ENCODE measurements around the gene ARL3. TPM values are rescaled to one million over a fixed set of nuclear protein-coding genes. Genes with fewer than 3 reads are reported as not detected.
A peak's percentile ranks its signal among the peaks of the same experiment; 100 is the strongest.

ARL3 gene
- total RNA-seq, 1 experiment from 2014 or later = 13.3 TPM

DNA sequence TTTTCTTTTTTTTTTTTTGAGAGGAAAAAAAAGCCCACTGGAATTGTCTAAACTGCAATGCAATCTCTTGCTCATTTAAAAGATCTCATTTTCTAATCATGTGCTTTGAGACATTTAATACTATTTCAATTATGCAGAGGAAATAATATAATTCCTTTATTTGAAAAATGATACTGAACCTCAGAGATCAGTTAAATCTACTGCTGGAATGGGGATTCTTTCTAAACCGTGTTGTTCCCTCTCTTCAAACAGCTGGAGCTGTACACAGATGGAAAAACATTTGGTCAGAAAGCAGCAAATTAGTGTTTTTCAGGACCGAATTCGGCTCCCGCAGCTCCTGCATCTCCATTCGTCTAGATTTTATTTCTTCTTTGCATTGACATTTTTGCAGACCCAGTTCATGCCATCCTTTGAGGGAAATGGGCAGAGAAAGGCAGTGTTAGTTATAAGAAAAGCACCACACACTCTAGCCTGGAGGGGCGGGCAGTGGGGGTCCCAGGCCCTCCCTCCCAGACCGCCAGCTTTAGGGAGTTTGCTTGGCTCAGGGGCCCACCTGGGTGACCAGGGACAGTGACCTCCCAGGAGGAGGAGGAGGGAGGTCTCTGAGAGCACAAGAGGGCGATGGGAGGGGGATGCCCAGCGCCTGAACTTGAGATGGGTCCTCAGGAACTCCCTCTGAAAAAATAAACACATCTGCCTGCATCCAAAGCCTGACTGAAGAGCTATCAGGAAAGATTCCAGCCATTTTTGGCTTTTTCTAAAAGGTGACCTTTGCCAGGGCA is 37.5 kb downstream of the ARL3 start:
- peaks cover 7% of the 10 kb centered on the region; the same call in 1 of the 2 replicates for H3K36me3 Mint-ChIP-seq

DNA sequence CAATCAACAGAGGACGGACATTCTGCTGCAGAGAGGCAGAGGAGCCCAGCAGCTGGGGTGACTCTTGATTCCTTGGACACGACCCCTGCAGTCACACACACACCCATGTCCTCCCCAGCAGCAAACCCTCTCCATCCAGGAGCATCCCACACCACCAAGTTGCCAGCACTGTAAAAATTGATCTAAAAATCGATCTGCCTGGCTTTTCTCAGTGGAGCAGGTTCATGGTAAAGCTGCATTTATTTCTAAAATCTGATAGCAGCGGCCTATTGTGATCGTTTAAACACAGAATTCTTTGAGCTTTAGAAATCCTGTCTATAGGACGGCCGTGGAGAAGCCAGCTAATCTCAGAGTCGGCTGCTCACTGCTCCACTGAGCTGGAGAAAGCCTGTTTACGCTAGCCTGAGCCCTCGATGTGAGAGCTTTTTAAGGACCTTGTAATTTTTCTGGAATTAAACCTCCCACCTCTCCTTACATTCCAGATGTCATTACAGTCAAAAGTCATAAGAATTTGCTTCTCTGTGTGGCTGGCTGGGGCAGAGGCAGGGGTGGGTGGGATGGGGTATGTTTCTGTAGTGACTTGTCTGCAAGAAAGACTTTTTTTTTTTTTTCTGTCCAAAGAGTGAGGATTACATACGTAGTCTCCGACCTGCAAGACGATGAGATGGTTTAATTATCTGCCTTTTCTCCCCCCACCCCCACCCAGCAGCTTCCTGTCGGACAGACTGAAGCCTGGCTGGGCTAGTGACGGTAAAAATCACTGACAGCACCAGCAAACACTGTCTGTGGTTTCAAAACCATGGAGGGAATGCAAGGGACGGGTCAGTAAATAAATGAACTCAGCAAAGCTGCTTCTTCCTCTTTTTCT is 38.3 kb downstream of the ARL3 start:
- Mint-ChIP-seq H3K36me3 (peaks cover 3% of the 10 kb centered on the region; the same call in 1 of the 2 replicates), H3K4me1 (peaks cover 80% of the 10 kb centered on the region), H3K9me3 (no peaks in the 10 kb centered on the region), H3K4me3 (no peak overlapping the region), H3K27ac (peak overlapping the region; percentile 73), H3K27me3 (ENCODE audit: low read depth) (no peaks in the 10 kb centered on the region)
- CTCF ChIA-PET = interaction anchor here (0.5 to 7.2 kb wide), 26 partner anchors 9 to 810 kb away, joined by 3 to 101 read pairs (median 4); partner anchors contain the start of genes ACTR1A, ARL3, SFXN2 and SUFU
- POLR2A ChIA-PET = interaction anchor here (0.6 to 1.1 kb wide), 2 partner anchors 18 to 99 kb away, joined by 3 to 4 read pairs; no protein-coding TSS in a partner anchor
- DNase-seq (ENCODE audit: low spot score) (no peak), ATAC-seq (no peak)
- TF ChIP-seq, protein P1, sequence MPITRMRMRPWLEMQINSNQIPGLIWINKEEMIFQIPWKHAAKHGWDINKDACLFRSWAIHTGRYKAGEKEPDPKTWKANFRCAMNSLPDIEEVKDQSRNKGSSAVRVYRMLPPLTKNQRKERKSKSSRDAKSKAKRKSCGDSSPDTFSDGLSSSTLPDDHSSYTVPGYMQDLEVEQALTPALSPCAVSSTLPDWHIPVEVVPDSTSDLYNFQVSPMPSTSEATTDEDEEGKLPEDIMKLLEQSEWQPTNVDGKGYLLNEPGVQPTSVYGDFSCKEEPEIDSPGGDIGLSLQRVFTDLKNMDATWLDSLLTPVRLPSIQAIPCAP (CRISPR knock-in tag; IDR thresholded peaks at IDR 0.05) = no peak
- TF ChIP-seq HMGXB4 (CRISPR knock-in tag; IDR thresholded peaks at IDR 0.05) (no peak), ELF4 (CRISPR knock-in tag; IDR thresholded peaks at IDR 0.05; ENCODE audit: low read depth) (no peak)
- TF ChIP-seq, protein P2, sequence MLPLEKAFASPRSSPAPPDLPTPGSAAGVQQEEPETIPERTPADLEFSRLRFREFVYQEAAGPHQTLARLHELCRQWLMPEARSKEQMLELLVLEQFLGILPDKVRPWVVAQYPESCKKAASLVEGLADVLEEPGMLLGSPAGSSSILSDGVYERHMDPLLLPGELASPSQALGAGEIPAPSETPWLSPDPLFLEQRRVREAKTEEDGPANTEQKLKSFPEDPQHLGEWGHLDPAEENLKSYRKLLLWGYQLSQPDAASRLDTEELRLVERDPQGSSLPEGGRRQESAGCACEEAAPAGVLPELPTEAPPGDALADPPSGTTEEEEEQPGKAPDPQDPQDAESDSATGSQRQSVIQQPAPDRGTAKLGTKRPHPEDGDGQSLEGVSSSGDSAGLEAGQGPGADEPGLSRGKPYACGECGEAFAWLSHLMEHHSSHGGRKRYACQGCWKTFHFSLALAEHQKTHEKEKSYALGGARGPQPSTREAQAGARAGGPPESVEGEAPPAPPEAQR (CRISPR knock-in tag; IDR thresholded peaks at IDR 0.05) = no peak

More for the DNA sequence above, 37.5 kb downstream of the ARL3 start:
- Mint-ChIP-seq H3K27ac (no peak overlapping the region; the same call in 1 of the 2 replicates), H3K27me3 (ENCODE audit: low read depth) (no peaks in the 10 kb centered on the region), H3K4me1 (peaks cover 72% of the 10 kb centered on the region), H3K4me3 (no peak overlapping the region), H3K9me3 (no peaks in the 10 kb centered on the region)
- no peak for ATAC-seq
- TF ChIP-seq ZNF396 (CRISPR knock-in tag; IDR thresholded peaks at IDR 0.05; ENCODE audit: borderline replicate concordance) (no peak), PRRX2 (CRISPR knock-in tag; IDR thresholded peaks at IDR 0.05) (no peak), ZBTB21 (CRISPR knock-in tag; IDR thresholded peaks at IDR 0.05; ENCODE audit: borderline replicate concordance) (no peak), SOX15 (CRISPR knock-in tag; IDR thresholded peaks at IDR 0.05) (no peak), EMX1 (CRISPR knock-in tag; IDR thresholded peaks at IDR 0.05) (no peak), JAZF1 (CRISPR knock-in tag; IDR thresholded peaks at IDR 0.05) (no peak), GTF2I (CRISPR knock-in tag; conservative IDR thresholded peaks at IDR 0.05) (no peak), ZNF138 (CRISPR knock-in tag; conservative IDR thresholded peaks at IDR 0.05) (no peak), PREB (CRISPR knock-in tag; IDR thresholded peaks at IDR 0.05; ENCODE audit: borderline replicate concordance) (no peak), AFF4 (CRISPR knock-in tag; IDR thresholded peaks at IDR 0.05; ENCODE audit: borderline replicate concordance) (no peak)
- TF ChIP-seq, protein P3, sequence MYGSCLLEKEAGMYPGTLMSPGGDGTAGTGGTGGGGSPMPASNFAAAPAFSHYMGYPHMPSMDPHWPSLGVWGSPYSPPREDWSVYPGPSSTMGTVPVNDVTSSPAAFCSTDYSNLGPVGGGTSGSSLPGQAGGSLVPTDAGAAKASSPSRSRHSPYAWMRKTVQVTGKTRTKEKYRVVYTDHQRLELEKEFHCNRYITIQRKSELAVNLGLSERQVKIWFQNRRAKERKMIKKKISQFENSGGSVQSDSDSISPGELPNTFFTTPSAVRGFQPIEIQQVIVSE (CRISPR knock-in tag; IDR thresholded peaks at IDR 0.05; ENCODE audit: borderline replicate concordance) = no peak
- TF ChIP-seq, protein P4, sequence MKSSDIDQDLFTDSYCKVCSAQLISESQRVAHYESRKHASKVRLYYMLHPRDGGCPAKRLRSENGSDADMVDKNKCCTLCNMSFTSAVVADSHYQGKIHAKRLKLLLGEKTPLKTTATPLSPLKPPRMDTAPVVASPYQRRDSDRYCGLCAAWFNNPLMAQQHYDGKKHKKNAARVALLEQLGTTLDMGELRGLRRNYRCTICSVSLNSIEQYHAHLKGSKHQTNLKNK (CRISPR knock-in tag; IDR thresholded peaks at IDR 0.05) = no peak
- ChIA-PET CTCF (interaction anchor here (0.6 to 7.2 kb wide), 15 partner anchors 9 to 809 kb away, joined by 3 to 101 read pairs (median 4); partner anchors contain the start of genes ACTR1A, ARL3, SFXN2 and SUFU), POLR2A (no interaction called here)
- no peak for DNase-seq (ENCODE audit: low spot score)

Data from WTC11 (cell line).